Kidney (tissue), 14 donors: ENCODE data around the gene PPEF1. TPM values are rescaled to one million over a fixed set of nuclear protein-coding genes. Genes with fewer than 3 reads are reported as not detected.

Source experiments
- DNase-seq, 5 donors: peaks; one replicate each; pipeline ENCODE4 v3.0.0-alpha.2; 2013 to 2020
- FAIRE-seq: peaks from 2 replicates; lab custom pipeline; 2012; peaks lifted over from hg19 to GRCh38; lab: Jason Lieb, UNC
- H3K27ac ChIP-seq, 2 donors: one replicate each; pipeline ENCODE4 v1.7.0; 2013; ENCODE audit warnings: low read depth in 2 of 2, low read length in 2 of 2, inconsistent platforms in 1 of 2
- H3K27me3 ChIP-seq: one replicate; pipeline ENCODE4 v1.7.1; 2013; ENCODE audit warnings: low read length, inconsistent platforms; ENCODE audit not compliant: control insufficient read depth, insufficient read depth
- H3K36me3 ChIP-seq, 3 donors: one replicate each; pipeline versions ENCODE4 v1.7.0 to v1.7.1; 2013; ENCODE audit warnings: low read length in 3 of 3, control low read depth in 1 of 3, inconsistent platforms in 1 of 3; ENCODE audit not compliant: insufficient read depth in 3 of 3, control insufficient read depth in 2 of 3
- H3K4me1 ChIP-seq, 3 donors: one replicate each; pipeline versions ENCODE4 v1.7.0 to v1.7.1; 2013; ENCODE audit warnings: low read length in 3 of 3, inconsistent platforms in 1 of 3, low read depth in 1 of 3; ENCODE audit not compliant: control insufficient read depth in 2 of 3, insufficient read depth in 2 of 3
- H3K4me3 ChIP-seq, 3 donors: one replicate each; pipeline versions ENCODE4 v1.7.0 to v1.8.1; 2013; ENCODE audit warnings: low read length in 3 of 3, control low read depth in 1 of 3, inconsistent platforms in 1 of 3
- H3K9ac ChIP-seq, 3 donors: one replicate each; pipeline versions ENCODE4 v1.7.0 to v1.7.1; 2013; ENCODE audit warnings: low read length in 3 of 3, control low read depth in 1 of 3, inconsistent platforms in 1 of 3
- H3K9me3 ChIP-seq, 3 donors: one replicate each; pipeline versions ENCODE4 v1.7.0 to v1.7.1; 2013; ENCODE audit warnings: low read length in 3 of 3, control low read depth in 1 of 3, inconsistent platforms in 1 of 3; ENCODE audit not compliant: control insufficient read depth in 2 of 3, insufficient read depth in 1 of 3
- CTCF ChIP-seq: IDR thresholded peaks from 3 replicates; pipeline ENCODE4 v1.5.1; 2012; ENCODE audit warnings: mild to moderate bottlenecking, moderate library complexity, borderline replicate concordance; ENCODE audit not compliant: insufficient read depth; ENCODE audit errors: extremely low read depth
- intact Hi-C: fragments of 100-400 bp; cut with DNase I; formaldehyde crosslinking; loops from one replicate; pipeline ENCODE4 v1.11.1; 2022
- polyA plus RNA-seq: library from polyadenylated mRNA; stranded (reverse); fragments of 350-450 nt; fragmentation: Illumina TruSeq; extraction: RNeasy Lipid Tissue Mini Kit (QIAGEN cat#74804); gene quantifications from one replicate; pipeline ENCODE4 v1.2.3, GENCODE V29; 2014; ENCODE audit warnings: low read depth, low replicate concordance; ENCODE audit not compliant: insufficient read depth
- total RNA-seq: library from RNA; stranded (reverse); fragmentation: NEBNext Ultra II Directional; extraction: Animal tissue kit (Norgen Biotek cat#: 25700); gene quantifications from one replicate; pipeline ENCODE4 v1.2.1, GENCODE V29; 2021
- donor health status: control.
- donor health status: control.
- donor health status: control.
- donor health status: control.
- donor health status: control.
- donor health status: DM: yes; HTN: yes; CAD: no.
- donor health status: Normal renal cell carcinoma (clear cell type).

The PPEF1 gene
- total and polyA plus RNA-seq, 2 donors from 2014 or later, result 0.63 to 0.92 TPM

- no peaks in the 10 kb centered on the region for H3K9me3 ChIP-seq
- H3K27me3 ChIP-seq, result no peaks in the 10 kb centered on the region
- H3K27ac ChIP-seq, result no peak overlapping the region
- no peaks in the 10 kb centered on the region for H3K36me3 ChIP-seq
- H3K4me1 ChIP-seq, result no peaks in the 10 kb centered on the region
- no peak for DNase-seq
- FAIRE-seq, result no peak
- no peak overlapping the region for H3K9ac ChIP-seq
- TF ChIP-seq CTCF, result no peak
- H3K4me3 ChIP-seq, result no peak overlapping the region
- intact Hi-C loops, result no loop called here
Observed at GRCh38 chrX:18666614-18667013, 40.8 kb upstream of the PPEF1 start.

GRCh38 chrX:18668071-18668835, 39.2 kb upstream of the PPEF1 start:
- FAIRE-seq, result no peak
- no peak for DNase-seq
- Histone ChIP-seq H3K9me3 (no peaks in the 10 kb centered on the region), H3K27ac (no peak overlapping the region), H3K9ac (no peak overlapping the region), H3K4me1 (no peaks in the 10 kb centered on the region), H3K4me3 (no peak overlapping the region), H3K27me3 (no peaks in the 10 kb centered on the region), H3K36me3 (no peaks in the 10 kb centered on the region)
- intact Hi-C loops, result no loop called here
- no peak for TF ChIP-seq CTCF

GRCh38 chrX:18672008-18672407, 35.4 kb upstream of the PPEF1 start, which contains the start of gene RS1:
Gene RS1, minus strand, starts transcription at chrX:18672108. Its CDS starts 40 bp downstream, at chrX:18672068.
- no peaks in the 10 kb centered on the region for H3K36me3 ChIP-seq
- DNase-seq (no peak), FAIRE-seq (no peak)
- H3K4me3 ChIP-seq, result no peak within 1 kb of the TSS
- H3K27ac ChIP-seq, result no peak within 1 kb of the TSS
- no peaks in the 10 kb centered on the region for H3K9me3 ChIP-seq
- H3K4me1 ChIP-seq, result no peaks in the 10 kb centered on the region
- H3K9ac ChIP-seq, result no peak within 1 kb of the TSS
- intact Hi-C loops, result no loop called here
- no peaks in the 10 kb centered on the region for H3K27me3 ChIP-seq
- no peak for TF ChIP-seq CTCF
